ENCODE measurements around the gene PIGQ.
A peak's percentile ranks its signal among the peaks of the same experiment; 100 is the strongest.

Gene PIGQ

DNA sequence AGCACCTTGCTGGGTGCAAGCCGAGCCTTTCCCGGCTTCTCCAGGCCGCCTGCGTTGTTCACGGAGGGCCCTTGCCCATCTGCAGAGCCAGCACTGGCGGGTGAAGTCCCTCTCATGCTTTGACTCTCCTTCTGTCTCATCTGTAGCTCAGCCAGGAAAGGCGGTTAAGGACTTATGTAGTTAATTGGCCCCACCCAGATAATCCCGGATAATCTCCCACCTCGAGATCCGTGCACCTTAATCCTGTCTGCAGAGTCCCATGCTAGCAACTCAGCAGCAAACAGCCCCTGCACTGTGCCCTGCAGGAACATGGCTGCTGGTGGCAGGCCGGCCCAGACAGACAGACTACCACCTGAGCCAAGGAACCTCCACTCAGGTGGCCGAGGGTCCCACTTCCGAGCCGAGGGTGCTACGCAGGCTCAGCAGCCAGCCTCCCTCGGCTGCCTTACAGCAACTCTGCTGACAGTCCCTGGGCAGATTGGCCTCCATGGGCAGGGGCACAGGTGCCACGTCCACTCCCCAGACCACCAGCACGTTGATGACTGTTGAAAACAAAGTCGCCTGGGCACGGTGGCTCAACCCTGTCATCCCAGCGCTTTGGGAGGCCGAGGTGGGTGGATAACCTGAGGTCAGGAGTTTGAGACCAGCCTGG, 37.0 kb downstream of the PIGQ start:
- Histone ChIP-seq H4K20me1 (peaks cover 22 to 78% (median 55%) of the 10 kb centered on the region in 11 experiments; a peak in 20 of 22 replicates), H3K27ac (no peak overlapping the region), H3K4me1 (peaks cover 0 to 34% (median 25%) of the 10 kb centered on the region in 10 experiments; a peak in 16 of 20 replicates), H3K9me3 (replicated peaks in 1 of 11) (peaks cover 13 to 53% (median 42%) of the 10 kb centered on the region in 11 experiments), H3K9ac (no peak overlapping the region), H3K4me3 (0 out of 20 replicates have a peak overlapping the region, but pooled peaks of 1 of the 10 experiments have one; percentile 7), H3K27me3 (no peaks in the 10 kb centered on the region), H3K36me3 (peaks cover 6 to 47% (median 29%) of the 10 kb centered on the region in 11 experiments; a peak in 21 of 22 replicates), H3K4me2 (no peak overlapping the region)
- no peak for TF ChIP-seq Cebpa-rat (IDR thresholded peaks at IDR 0.05)

DNA sequence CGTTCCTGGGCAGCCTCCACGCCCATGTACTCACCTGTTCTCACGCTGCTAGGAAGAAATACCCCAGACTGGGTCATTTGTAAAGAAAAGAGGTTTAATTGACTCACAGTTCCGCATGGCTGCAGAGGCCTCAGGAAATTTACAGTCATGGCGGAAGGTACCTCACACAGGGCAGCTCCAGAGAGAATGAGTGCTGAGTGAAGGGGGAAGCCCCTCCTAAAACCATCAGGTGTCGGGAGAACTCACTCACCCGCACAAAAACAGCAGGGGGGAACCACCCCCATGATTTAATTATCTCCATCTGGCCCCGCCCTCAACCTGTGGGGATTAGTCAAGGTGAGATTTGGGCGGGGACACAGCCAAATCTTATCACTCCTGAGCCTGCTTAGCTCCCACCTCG, 38.3 kb downstream of the PIGQ start:
- Histone ChIP-seq H3K9ac (no peak overlapping the region), H3K4me1 (peaks cover 0 to 34% (median 25%) of the 10 kb centered on the region in 10 experiments; a peak in 16 of 20 replicates), H3K27ac (no peak overlapping the region), H3K4me3 (no peak overlapping the region), H4K20me1 (peaks cover 22 to 66% (median 45%) of the 10 kb centered on the region in 11 experiments; a peak in 20 of 22 replicates), H3K9me3 (replicated peaks in 1 of 11) (peaks cover 13 to 55% (median 43%) of the 10 kb centered on the region in 11 experiments), H3K27me3 (no peaks in the 10 kb centered on the region), H3K36me3 (peaks cover 6 to 47% (median 30%) of the 10 kb centered on the region in 11 experiments; a peak in 21 of 22 replicates), H3K4me2 (0 out of 22 replicates have a peak overlapping the region, but pooled peaks of 1 of the 11 experiments have one; percentile 43)
- TF ChIP-seq Cebpa-rat (IDR thresholded peaks at IDR 0.05): no peak

DNA sequence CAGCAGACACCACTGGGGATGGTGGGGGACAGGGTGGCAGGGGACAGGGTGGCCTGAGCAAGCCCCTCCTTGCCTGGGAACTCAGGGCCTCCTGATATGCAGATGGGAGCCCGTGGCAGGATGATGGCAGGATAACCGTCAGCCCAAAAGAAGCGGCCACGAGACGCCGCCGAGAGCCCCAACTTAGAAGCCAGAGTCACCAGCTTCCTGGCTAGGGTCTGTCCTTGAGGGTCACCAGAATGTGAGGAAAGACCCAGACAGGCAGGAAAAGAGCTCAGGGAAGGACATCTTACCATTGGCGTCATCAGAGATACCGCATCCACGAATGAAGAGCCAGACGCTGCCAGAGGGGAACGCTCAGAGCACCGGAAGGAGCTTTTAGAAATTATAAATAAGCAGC, 39.5 kb downstream of the PIGQ start:
- peaks cover 0 to 42% (median 32%) of the 10 kb centered on the region in 10 experiments; a peak in 16 of 20 replicates for H3K4me1 ChIP-seq
- H4K20me1 ChIP-seq: peaks cover 26 to 67% (median 45%) of the 10 kb centered on the region in 11 experiments; a peak in 20 of 22 replicates
- H3K36me3 ChIP-seq: peaks cover 16 to 46% (median 37%) of the 10 kb centered on the region in 11 experiments; a peak in 21 of 22 replicates
- H3K4me3 ChIP-seq: no peak overlapping the region
- H3K27ac ChIP-seq: peak overlapping the region in 2 of 11 experiments; percentile 28 to 32; a peak in 1 of 22 replicates
- H3K9ac ChIP-seq: peak overlapping the region in 10 of 11 experiments; percentile 2 to 65 (median 38); a peak in 17 of 22 replicates
- peaks cover 13 to 59% (median 48%) of the 10 kb centered on the region in 11 experiments for H3K9me3 ChIP-seq (replicated peaks in 1 of 11)
- no peak for TF ChIP-seq Cebpa-rat (IDR thresholded peaks at IDR 0.05)
- H3K27me3 ChIP-seq: no peaks in the 10 kb centered on the region
- peak overlapping the region in 9 of 11 experiments; percentile 43 to 83 (median 70); a peak in 18 of 22 replicates for H3K4me2 ChIP-seq

DNA sequence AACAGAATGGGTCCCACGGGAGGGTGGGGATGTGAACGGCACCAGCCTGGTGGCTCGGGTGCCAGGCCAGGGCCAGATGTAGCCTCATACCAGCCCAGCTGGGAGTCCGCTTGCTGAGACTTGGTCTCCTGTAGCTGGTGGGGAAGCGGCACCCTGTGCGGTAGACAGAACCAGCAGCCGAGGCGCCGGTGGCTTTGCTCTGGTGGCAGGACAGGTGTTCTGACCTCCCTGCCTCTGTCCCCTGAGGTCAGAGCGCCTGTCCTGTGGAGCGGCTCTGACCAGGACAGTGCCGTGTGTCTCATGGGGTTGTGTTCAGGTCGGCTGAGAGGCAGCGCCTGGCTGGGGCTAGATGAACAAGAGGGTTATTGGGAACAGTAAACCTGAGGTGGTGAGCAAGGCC, 40.2 kb downstream of the PIGQ start:
- peak overlapping the region in 3 of 11 experiments; percentile 28 to 32 (median 30); a peak in 2 of 22 replicates for H3K27ac ChIP-seq
- H3K9me3 ChIP-seq (replicated peaks in 1 of 11): peaks cover 8 to 52% (median 41%) of the 10 kb centered on the region in 11 experiments
- no peaks in the 10 kb centered on the region for H3K27me3 ChIP-seq
- peak overlapping the region in 10 of 11 experiments; percentile 2 to 65 (median 38); a peak in 17 of 22 replicates for H3K9ac ChIP-seq
- TF ChIP-seq Cebpa-rat (IDR thresholded peaks at IDR 0.05): no peak
- H3K36me3 ChIP-seq: peaks cover 14 to 45% (median 30%) of the 10 kb centered on the region in 11 experiments; a peak in 21 of 22 replicates
- H3K4me2 ChIP-seq: peak overlapping the region in 9 of 11 experiments; percentile 43 to 83 (median 70); a peak in 20 of 22 replicates
- H3K4me1 ChIP-seq: peaks cover 0 to 49% (median 38%) of the 10 kb centered on the region in 10 experiments; a peak in 16 of 20 replicates
- H3K4me3 ChIP-seq: no peak overlapping the region
- peaks cover 31 to 72% (median 50%) of the 10 kb centered on the region in 11 experiments; a peak in 21 of 22 replicates for H4K20me1 ChIP-seq

DNA sequence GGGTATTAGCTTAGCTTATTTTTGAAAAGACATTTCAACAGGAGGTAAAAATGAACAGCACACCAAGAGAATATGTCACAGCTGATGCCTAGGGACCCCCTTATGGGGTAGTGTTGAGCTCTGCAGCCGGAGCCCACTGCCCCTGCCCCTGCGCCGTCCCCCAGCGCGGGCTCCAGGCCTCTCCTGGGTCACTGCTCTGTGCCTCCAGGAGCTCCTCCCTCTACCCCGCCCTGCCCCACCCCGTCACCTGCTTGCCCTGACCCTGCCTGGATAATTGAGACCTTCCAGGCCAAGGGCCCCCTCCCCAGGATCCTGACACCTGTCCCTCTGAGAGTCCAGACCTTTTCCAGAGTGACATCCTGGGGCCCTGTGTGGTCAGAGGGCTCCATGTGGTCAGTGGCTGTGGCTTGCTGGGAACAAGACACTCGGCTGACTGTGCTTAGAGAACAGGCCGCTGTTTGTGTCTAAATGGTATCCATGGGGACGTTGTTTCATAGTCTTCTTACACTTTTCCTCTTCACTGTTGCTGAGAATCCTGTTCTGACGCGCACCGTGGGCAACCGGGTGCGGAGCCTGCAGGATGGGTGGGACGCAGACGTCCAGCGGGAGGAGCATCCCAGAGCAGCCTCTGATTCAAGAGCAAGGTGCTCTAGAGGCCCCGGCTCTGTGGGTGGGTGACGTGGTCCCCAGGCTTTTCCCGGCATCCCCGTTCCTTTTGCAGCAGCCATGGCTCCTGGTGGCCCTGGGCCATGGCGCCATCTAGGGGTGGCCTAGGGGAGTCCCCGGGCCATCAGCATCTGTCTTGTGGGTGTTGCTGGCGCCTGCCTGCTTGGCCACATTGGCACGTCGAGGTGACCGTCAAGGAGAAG, 41.0 kb downstream of the PIGQ start:
- TF ChIP-seq Cebpa-rat (IDR thresholded peaks at IDR 0.05): no peak
- no peaks in the 10 kb centered on the region for H3K27me3 ChIP-seq
- H3K27ac ChIP-seq: peak overlapping the region in 3 of 11 experiments; percentile 28 to 32 (median 30); a peak in 2 of 22 replicates
- peak overlapping the region in 5 of 11 experiments; percentile 24 to 65 (median 54); a peak in 8 of 22 replicates for H3K9ac ChIP-seq
- peaks cover 9 to 38% (median 23%) of the 10 kb centered on the region in 11 experiments; a peak in 18 of 22 replicates for H3K36me3 ChIP-seq
- H3K9me3 ChIP-seq (replicated peaks in 1 of 11): peaks cover 0 to 44% (median 34%) of the 10 kb centered on the region in 11 experiments; a peak in 21 of 22 replicates
- peaks cover 0 to 57% (median 44%) of the 10 kb centered on the region in 10 experiments; a peak in 16 of 20 replicates for H3K4me1 ChIP-seq
- peaks cover 32 to 73% (median 57%) of the 10 kb centered on the region in 11 experiments; a peak in 21 of 22 replicates for H4K20me1 ChIP-seq
- peak overlapping the region in 8 of 11 experiments; percentile 51 to 83 (median 71); a peak in 15 of 22 replicates for H3K4me2 ChIP-seq
- no peak overlapping the region for H3K4me3 ChIP-seq

DNA sequence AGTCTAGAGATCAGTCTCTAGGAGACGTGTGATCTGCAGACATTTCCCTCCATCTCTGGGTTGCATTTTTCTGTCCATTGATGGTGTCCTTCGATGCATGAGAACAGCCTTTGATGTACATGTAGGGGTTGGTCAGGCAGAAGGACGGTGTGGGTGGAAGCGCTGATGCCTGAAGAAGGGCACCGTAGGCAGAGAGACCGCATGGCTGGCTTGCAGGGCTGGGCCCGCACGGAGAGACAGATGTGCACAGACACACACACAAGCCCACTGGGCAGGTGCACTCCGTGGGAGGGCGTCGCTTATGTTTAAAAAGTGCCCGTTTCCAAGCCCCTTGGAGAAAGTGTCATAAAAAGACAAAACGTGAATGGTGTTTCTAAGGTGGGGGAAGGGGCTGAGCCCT, 45.4 kb downstream of the PIGQ start:
- Histone ChIP-seq H3K27ac (no peak overlapping the region), H3K4me1 (peaks cover 0 to 36% (median 28%) of the 10 kb centered on the region in 10 experiments; a peak in 16 of 20 replicates), H3K4me3 (no peak overlapping the region), H4K20me1 (peaks cover 25 to 78% (median 67%) of the 10 kb centered on the region in 11 experiments; a peak in 21 of 22 replicates), H3K36me3 (peaks cover 8 to 35% (median 15%) of the 10 kb centered on the region in 11 experiments; a peak in 15 of 22 replicates), H3K9me3 (replicated peaks in 1 of 11) (peaks cover 0 to 22% (median 15%) of the 10 kb centered on the region in 11 experiments; a peak in 19 of 22 replicates), H3K9ac (peak overlapping the region in 1 of 11 experiments; percentile 44; a peak in 1 of 22 replicates), H3K4me2 (peak overlapping the region in 9 of 11 experiments; percentile 13 to 82 (median 56); a peak in 16 of 22 replicates), H3K27me3 (no peaks in the 10 kb centered on the region)
- TF ChIP-seq Cebpa-rat (IDR thresholded peaks at IDR 0.05): no peak

DNA sequence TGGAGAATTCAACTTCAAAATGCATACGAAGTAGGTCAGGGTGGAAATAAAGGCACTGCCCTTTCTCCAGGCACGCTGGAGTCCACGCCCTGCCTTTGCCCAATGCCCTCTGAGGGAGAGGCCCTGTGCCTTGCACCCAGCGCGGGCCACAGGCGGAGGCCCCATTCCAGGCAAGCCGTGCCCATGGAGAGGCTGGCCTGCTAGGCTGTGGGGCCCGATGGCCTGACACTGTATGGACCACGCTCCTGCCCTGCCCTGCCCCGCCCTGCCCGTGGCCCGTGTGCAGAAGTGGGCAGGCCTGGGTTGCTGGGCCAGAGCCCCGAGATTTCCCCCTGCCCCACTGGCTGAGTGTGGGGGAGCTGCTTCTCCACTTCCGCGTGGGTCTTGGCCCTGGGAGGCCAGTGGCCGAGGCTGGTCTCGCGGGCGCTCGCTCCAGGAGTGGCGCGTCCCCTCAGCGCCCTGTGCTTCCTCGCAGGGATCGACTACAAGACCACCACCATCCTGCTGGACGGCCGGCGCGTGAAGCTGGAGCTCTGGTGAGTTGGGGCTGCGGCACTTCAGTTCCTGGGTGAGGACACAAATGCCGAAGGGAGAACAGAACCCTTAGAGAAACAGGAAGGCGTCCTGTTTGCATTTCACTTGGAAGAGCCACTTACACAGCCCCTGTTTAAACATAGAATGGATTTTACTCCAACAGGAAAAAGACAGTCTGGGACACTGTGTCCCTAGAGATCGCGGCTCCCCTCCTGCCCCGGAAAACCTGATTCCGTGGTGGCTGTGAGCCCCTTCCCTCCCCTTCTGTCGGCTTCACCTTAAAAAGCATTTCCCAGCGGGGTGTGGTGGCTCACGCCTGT, 47.2 kb downstream of the PIGQ start:
- H3K4me1 ChIP-seq: peaks cover 0 to 38% (median 31%) of the 10 kb centered on the region in 10 experiments; a peak in 16 of 20 replicates
- no peak overlapping the region for H3K9ac ChIP-seq
- no peak overlapping the region for H3K4me3 ChIP-seq
- H3K4me2 ChIP-seq: no peak overlapping the region
- TF ChIP-seq Cebpa-rat (IDR thresholded peaks at IDR 0.05): no peak
- peaks cover 29 to 82% (median 66%) of the 10 kb centered on the region in 11 experiments; a peak in 21 of 22 replicates for H4K20me1 ChIP-seq
- no peaks in the 10 kb centered on the region for H3K27me3 ChIP-seq
- peaks cover 0 to 13% (median 12%) of the 10 kb centered on the region in 11 experiments; a peak in 19 of 22 replicates for H3K9me3 ChIP-seq (replicated peaks in 1 of 11)
- H3K27ac ChIP-seq: no peak overlapping the region
- peaks cover 8 to 37% (median 15%) of the 10 kb centered on the region in 11 experiments; a peak in 15 of 22 replicates for H3K36me3 ChIP-seq

All from BLaER1 treated with 17β-estradiol and CSF1 and Interleukin-3, amounts not matched to agents 10 nM and 100 nM (cell line).